ENCODE measurements around the gene MKRN3.

The MKRN3 gene

DNA sequence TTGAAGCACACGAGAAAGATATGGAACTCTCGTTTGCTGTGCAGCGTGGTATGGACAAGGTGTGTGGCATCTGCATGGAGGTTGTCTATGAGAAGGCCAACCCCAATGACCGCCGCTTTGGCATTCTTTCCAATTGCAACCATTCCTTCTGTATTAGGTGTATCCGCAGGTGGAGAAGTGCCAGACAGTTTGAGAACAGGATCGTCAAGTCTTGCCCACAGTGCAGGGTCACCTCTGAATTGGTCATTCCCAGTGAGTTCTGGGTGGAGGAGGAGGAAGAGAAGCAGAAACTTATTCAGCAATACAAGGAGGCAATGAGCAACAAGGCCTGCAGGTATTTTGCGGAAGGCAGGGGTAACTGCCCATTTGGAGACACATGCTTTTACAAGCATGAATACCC is 1.2 kb downstream of the MKRN3 start:
- no peak for DNase-seq (ENCODE audit: extremely low read depth, low read depth)
- H3K4me3 ChIP-seq (replicated peaks; ENCODE audit: low read depth, low read length): peak overlapping the region; percentile 80
- TF ChIP-seq, protein P1, sequence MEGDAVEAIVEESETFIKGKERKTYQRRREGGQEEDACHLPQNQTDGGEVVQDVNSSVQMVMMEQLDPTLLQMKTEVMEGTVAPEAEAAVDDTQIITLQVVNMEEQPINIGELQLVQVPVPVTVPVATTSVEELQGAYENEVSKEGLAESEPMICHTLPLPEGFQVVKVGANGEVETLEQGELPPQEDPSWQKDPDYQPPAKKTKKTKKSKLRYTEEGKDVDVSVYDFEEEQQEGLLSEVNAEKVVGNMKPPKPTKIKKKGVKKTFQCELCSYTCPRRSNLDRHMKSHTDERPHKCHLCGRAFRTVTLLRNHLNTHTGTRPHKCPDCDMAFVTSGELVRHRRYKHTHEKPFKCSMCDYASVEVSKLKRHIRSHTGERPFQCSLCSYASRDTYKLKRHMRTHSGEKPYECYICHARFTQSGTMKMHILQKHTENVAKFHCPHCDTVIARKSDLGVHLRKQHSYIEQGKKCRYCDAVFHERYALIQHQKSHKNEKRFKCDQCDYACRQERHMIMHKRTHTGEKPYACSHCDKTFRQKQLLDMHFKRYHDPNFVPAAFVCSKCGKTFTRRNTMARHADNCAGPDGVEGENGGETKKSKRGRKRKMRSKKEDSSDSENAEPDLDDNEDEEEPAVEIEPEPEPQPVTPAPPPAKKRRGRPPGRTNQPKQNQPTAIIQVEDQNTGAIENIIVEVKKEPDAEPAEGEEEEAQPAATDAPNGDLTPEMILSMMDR (IDR thresholded peaks at IDR 0.05; ENCODE audit: low read depth, low read length, missing control alignments): no peak

DNA sequence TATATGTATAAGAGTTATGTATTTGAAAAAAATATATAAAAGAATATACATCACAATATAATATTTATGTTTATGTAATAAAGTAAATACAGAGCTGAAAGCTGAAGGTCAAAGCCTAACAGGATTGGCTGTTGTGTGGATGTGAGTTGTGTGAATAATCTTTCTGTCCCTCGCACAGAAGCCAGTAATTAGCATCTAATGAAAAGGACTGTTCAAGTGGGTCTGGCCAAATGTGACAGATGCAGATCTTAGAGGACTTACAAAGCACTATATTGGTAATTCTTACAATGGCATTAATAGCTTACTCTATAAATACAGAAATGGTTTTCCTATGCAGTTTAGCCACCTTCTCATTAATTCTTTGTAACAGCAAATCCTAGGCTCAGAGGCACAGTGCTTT is 2.4 kb downstream of the MKRN3 start:
- TF ChIP-seq, protein P1 (IDR thresholded peaks at IDR 0.05; ENCODE audit: low read depth, low read length, missing control alignments): no peak
- no peak for DNase-seq (ENCODE audit: extremely low read depth, low read depth)
- H3K4me3 ChIP-seq (replicated peaks; ENCODE audit: low read depth, low read length): no peak overlapping the region

DNA sequence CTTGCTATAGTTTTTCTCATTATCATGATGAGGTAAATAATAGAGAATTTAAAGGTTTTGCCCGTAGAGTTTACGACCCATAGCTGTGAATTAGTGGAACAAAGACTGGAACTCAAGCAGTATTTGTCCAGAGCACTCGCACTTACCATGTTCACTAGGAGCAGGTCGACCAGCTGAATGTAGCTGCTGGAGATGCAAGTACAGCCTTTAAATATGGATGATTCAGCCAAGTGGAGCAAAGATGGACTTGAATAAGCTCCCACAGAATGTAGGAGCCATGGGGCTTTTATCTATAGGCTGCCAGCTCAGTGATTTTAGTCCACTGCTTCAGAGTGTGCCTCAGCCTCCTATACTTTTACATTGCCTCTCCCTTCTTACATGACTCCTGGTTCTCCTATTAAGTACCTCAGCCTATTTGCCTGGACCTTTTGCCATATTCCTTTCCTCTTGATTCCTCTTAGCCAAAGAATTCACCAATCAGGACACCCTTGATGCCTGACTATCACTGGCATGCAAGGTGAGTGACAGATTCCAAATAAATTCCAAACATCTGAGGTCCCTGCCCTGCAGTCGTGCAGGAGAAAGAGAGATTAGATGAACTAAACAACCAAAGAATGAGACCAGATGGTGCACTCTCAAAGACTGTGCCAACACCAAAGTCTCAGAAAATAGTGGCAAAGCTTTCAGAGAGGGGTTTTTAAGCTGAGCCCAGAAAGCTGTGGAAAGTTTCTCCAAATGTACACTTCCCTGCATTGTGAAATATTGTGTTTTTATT is 3.9 kb downstream of the MKRN3 start:
- no peak overlapping the region for H3K4me3 ChIP-seq (replicated peaks; ENCODE audit: low read depth, low read length)
- DNase-seq (ENCODE audit: extremely low read depth, low read depth): no peak
- TF ChIP-seq, protein P1 (IDR thresholded peaks at IDR 0.05; ENCODE audit: low read depth, low read length, missing control alignments): no peak

DNA sequence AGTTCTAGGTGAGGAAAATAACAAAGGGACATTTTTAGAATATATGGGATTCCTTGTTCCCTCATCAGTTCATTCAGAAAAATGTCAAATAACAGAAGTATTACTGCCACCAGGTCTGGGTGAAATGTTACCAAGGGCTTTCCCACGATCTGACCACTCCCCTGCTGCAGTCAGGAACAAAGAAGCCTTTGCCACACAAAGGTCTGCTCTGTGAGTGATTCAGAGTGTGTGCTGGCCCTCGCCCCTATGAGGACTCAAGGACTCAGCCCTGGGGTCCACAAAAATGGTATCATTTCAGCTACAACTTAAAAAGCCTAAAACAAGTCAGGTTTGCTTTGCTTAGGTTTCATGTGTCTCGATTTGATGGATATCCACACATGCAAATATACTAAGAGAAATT is 5.0 kb downstream of the MKRN3 start:
- H3K4me3 ChIP-seq (replicated peaks; ENCODE audit: low read depth, low read length): no peak overlapping the region
- no peak for DNase-seq (ENCODE audit: extremely low read depth, low read depth)
- TF ChIP-seq, protein P1 (IDR thresholded peaks at IDR 0.05; ENCODE audit: low read depth, low read length, missing control alignments): no peak

DNA sequence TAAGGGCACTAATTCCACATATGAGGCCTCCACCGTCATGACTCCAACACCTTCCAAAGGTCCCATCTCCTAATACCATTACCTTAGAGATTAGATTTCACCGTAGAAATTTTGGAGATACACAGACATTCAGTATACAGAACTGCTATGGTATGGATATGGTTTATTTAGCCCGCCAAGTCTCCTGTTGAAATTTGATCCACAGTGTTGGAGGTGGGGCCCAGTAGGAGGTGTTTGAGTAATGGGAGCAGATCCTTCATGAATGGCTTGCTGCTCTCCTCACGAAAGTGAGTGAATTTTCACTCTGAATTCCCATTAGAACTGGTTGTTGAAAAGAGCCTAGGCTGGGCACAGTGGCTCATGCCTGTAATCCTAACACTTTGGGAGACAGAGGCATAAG is 7.4 kb downstream of the MKRN3 start:
- TF ChIP-seq, protein P1 (IDR thresholded peaks at IDR 0.05; ENCODE audit: low read depth, low read length, missing control alignments): no peak
- DNase-seq (ENCODE audit: extremely low read depth, low read depth): no peak
- no peak overlapping the region for H3K4me3 ChIP-seq (replicated peaks; ENCODE audit: low read depth, low read length)

DNA sequence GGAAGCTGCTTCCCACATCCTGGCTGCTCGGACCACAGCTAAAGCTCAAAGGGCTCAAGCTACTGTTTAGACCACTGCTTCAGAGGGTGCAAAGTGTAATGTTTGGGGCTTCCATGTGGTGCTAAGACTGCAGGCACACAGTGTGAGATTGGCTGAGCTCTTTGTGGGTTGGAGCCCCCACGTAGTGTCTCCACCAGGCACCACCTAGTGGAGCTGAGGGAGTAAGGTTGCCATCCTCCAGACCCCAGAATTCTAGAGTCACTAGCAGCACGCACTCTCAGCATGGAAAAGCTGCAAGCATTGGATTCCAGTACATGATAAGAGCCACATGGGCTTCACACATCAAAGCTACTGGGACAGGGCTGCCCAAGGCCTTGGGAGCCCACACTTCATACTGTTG is 9.3 kb downstream of the MKRN3 start:
- no peak overlapping the region for H3K4me3 ChIP-seq (replicated peaks; ENCODE audit: low read depth, low read length)
- no peak for DNase-seq (ENCODE audit: extremely low read depth, low read depth)
- TF ChIP-seq, protein P1 (IDR thresholded peaks at IDR 0.05; ENCODE audit: low read depth, low read length, missing control alignments): no peak

DNA sequence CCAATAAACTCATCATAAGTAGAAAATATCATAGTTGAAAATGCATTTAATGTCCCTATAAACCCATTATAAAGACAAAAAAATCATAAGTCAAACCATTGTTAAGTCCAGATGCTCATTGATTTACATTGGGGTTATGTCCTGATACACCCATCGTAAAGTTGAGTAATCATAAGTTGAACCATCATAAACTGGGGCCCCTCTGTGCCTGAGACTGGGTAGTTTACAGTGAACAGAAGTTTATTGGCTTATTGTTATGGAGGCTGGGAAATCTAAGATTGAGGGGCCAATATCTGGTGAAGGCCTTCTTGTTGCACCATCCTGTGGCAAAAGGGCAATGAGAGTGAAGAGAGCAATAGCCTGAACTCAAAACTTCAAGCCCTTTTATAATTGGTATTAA is 10.6 kb downstream of the MKRN3 start:
- TF ChIP-seq, protein P1 (IDR thresholded peaks at IDR 0.05; ENCODE audit: low read depth, low read length, missing control alignments): no peak
- DNase-seq (ENCODE audit: extremely low read depth, low read depth): no peak
- no peak overlapping the region for H3K4me3 ChIP-seq (replicated peaks; ENCODE audit: low read depth, low read length)
